HG02610 (cell line): ENCODE measurements around the gene CADM1.

ENCODE experiments used
- ATAC-seq: cut with Tn5 transposase; IDR thresholded peaks from one replicate; pipeline ENCODE4 v1.9.1; 2021; ENCODE audit warnings: mild to moderate bottlenecking, moderate library complexity; ENCODE audit not compliant: unreplicated experiment

Gene CADM1

GRCh38 chr11:115191761-115192160 lies 312.5 kb downstream of the CADM1 start:
- ATAC-seq = no peak

- ATAC-seq = no peak
These were observed 314.0 kb downstream of the CADM1 start for GRCh38 chr11:115190196-115190595.

GRCh38 chr11:115188898-115189278 lies 315.3 kb downstream of the CADM1 start:
- no peak for ATAC-seq

- ATAC-seq = no peak
These were observed 315.9 kb downstream of the CADM1 start for GRCh38 chr11:115188188-115188897.

GRCh38 chr11:115185931-115186330 lies 318.3 kb downstream of the CADM1 start:
- no peak for ATAC-seq

GRCh38 chr11:115185507-115185906 lies 318.7 kb downstream of the CADM1 start:
- ATAC-seq = no peak

GRCh38 chr11:115184901-115185300 lies 319.3 kb downstream of the CADM1 start:
- no peak for ATAC-seq

GRCh38 chr11:115183830-115184229 lies 320.4 kb downstream of the CADM1 start:
- no peak for ATAC-seq

- no peak for ATAC-seq
These were observed 321.1 kb downstream of the CADM1 start for GRCh38 chr11:115183136-115183535.

- ATAC-seq = no peak
These were observed 321.8 kb downstream of the CADM1 start for GRCh38 chr11:115182282-115182955.

GRCh38 chr11:115181538-115181937 lies 322.7 kb downstream of the CADM1 start:
- no peak for ATAC-seq

GRCh38 chr11:115180272-115180671 lies 323.9 kb downstream of the CADM1 start:
- no peak for ATAC-seq

GRCh38 chr11:115179636-115180035 lies 324.6 kb downstream of the CADM1 start:
- ATAC-seq = no peak

GRCh38 chr11:115178705-115179104 lies 325.5 kb downstream of the CADM1 start:
- ATAC-seq = no peak

- ATAC-seq = no peak
These were observed 331.1 kb downstream of the CADM1 start for GRCh38 chr11:115173136-115173535.

- no peak for ATAC-seq
These were observed 333.9 kb downstream of the CADM1 start for GRCh38 chr11:115170133-115170815.

- no peak for ATAC-seq
These were observed 335.0 kb downstream of the CADM1 start for GRCh38 chr11:115169251-115169650.

- no peak for ATAC-seq
These were observed 335.5 kb downstream of the CADM1 start for GRCh38 chr11:115168686-115169085.

GRCh38 chr11:115168229-115168671 lies 336.0 kb downstream of the CADM1 start:
- no peak for ATAC-seq

GRCh38 chr11:115167456-115167855 lies 336.8 kb downstream of the CADM1 start:
- no peak for ATAC-seq

- ATAC-seq = no peak
These were observed 337.4 kb downstream of the CADM1 start for GRCh38 chr11:115166820-115167219.

GRCh38 chr11:115164774-115165173 lies 339.4 kb downstream of the CADM1 start:
- ATAC-seq = no peak
